ENCODE results near the gene OAT.

DNA sequence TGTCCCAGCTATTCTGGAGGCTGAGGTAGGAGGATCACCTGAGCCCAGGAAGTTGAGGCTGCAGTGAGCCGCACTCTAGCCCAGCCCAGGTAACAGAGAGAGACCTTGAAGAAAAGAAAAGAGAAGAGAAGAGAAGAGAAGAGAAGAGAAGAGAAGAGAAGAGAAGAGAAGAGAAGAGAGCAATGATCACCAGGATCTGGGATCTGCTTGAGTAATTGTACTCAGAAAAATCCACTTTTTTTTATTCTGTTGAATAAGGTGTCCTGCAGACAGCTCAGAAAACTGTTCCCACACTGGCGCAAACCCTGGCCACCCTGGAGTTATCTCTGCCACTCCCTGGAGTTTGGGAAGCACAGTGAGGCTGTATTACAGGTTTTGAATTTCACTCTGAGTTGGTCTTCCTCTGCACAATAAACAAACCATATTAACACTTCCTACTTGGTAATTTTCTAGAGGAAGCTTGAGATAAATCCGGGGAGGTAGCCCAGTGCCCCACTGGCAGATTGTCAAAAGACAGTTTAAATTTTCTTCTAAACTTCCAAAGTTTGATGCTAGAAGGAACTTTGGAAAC lies 9.6 kb upstream of the OAT start:
- TF ChIP-seq, protein P1, sequence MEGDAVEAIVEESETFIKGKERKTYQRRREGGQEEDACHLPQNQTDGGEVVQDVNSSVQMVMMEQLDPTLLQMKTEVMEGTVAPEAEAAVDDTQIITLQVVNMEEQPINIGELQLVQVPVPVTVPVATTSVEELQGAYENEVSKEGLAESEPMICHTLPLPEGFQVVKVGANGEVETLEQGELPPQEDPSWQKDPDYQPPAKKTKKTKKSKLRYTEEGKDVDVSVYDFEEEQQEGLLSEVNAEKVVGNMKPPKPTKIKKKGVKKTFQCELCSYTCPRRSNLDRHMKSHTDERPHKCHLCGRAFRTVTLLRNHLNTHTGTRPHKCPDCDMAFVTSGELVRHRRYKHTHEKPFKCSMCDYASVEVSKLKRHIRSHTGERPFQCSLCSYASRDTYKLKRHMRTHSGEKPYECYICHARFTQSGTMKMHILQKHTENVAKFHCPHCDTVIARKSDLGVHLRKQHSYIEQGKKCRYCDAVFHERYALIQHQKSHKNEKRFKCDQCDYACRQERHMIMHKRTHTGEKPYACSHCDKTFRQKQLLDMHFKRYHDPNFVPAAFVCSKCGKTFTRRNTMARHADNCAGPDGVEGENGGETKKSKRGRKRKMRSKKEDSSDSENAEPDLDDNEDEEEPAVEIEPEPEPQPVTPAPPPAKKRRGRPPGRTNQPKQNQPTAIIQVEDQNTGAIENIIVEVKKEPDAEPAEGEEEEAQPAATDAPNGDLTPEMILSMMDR (IDR thresholded peaks at IDR 0.05; ENCODE audit: borderline replicate concordance, extremely low read depth, low read length, poor library complexity, severe bottlenecking) = no peak
- no peak for TF ChIP-seq EZH2 (IDR thresholded peaks at IDR 0.05; ENCODE audit: borderline replicate concordance, low read depth, low read length, severe bottlenecking)
